Measurements from ENCODE around the gene CFAP97D2.
"Not testable (repeated sequence)": the region's sequence is repeated elsewhere in the genome, so short reads cannot be mapped to it uniquely, and the experiment has no call there.

Gene CFAP97D2

GRCh38 chr13:114237415-114238112, 58.5 kb downstream of the CFAP97D2 start:
- DNase-seq: no peak

GRCh38 chr13:114241918-114242317, 62.9 kb downstream of the CFAP97D2 start:
- no peak for DNase-seq

GRCh38 chr13:114243971-114244370, 64.9 kb downstream of the CFAP97D2 start:
- DNase-seq: no peak

GRCh38 chr13:114244637-114245036, 65.6 kb downstream of the CFAP97D2 start:
- DNase-seq: no peak

- no peak for DNase-seq
Measured at GRCh38 chr13:114248011-114248410, 69.0 kb downstream of the CFAP97D2 start.

- no peak for DNase-seq
Measured at GRCh38 chr13:114249077-114249476, 70.0 kb downstream of the CFAP97D2 start.

- DNase-seq: not testable (repeated sequence)
Measured at GRCh38 chr13:114251639-114252440, 72.8 kb downstream of the CFAP97D2 start.

GRCh38 chr13:114256547-114256946, 77.5 kb downstream of the CFAP97D2 start:
- DNase-seq: no peak

GRCh38 chr13:114257014-114257413, 78.0 kb downstream of the CFAP97D2 start:
- no peak for DNase-seq

GRCh38 chr13:114258589-114258988, 79.5 kb downstream of the CFAP97D2 start:
- DNase-seq: peak; percentile 26

- no peak for DNase-seq
Measured at GRCh38 chr13:114259374-114259773, 80.3 kb downstream of the CFAP97D2 start.

- DNase-seq: peak; percentile 80
Measured at GRCh38 chr13:114259974-114260373, 80.9 kb downstream of the CFAP97D2 start.

- DNase-seq: no peak
Measured at GRCh38 chr13:114260814-114261213, 81.8 kb downstream of the CFAP97D2 start.

- no peak for DNase-seq
Measured at GRCh38 chr13:114261328-114261965, 82.4 kb downstream of the CFAP97D2 start.

GRCh38 chr13:114263578-114263977, 84.5 kb downstream of the CFAP97D2 start:
- DNase-seq: no peak

GRCh38 chr13:114264313-114264712, 85.3 kb downstream of the CFAP97D2 start:
- DNase-seq: not testable (repeated sequence)

GRCh38 chr13:114264886-114265611, 86.0 kb downstream of the CFAP97D2 start:
- DNase-seq: no peak

- DNase-seq: no peak
Measured at GRCh38 chr13:114266241-114266640, 87.2 kb downstream of the CFAP97D2 start.

GRCh38 chr13:114268344-114269280, 89.6 kb downstream of the CFAP97D2 start:
- DNase-seq: no peak

- DNase-seq: no peak
Measured at GRCh38 chr13:114269281-114269770, 90.3 kb downstream of the CFAP97D2 start.
